ENCODE results near the gene ATP10A.

DNA sequence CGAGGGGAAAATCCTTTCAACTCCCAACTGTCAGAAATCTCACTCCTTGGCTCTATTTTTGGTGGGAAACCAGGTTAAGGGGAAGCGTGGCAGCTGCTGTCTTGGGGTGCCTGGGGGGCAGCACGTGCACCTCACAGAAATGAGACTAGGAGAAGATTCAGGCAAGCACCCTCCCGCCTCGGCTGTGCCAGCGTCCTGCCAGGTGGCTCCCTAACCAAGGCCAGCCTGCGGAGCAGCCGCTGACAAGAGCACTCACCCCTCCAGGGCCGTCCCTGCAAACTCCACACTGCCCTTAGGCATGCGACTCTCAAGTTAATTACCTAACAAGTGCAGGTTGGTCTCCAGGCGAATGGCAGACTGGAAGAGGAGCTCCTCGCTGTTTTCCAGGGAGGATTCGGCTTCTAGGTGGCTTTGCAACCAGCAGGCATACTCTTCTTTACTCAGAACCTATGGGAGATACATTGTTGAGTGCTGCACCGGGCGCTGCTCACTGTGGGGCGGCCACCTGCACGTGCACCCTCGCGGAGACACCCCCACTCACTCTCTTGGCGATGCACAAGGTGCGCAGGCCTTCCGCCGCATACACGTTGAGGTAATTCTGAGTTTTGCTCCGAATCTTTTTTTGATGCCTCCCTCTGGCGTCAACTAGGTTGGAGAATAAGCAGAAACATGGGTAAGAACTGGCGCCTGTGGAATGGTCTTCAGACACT is 155.3 kb downstream of the ATP10A start:
- TF ChIP-seq, protein P1, sequence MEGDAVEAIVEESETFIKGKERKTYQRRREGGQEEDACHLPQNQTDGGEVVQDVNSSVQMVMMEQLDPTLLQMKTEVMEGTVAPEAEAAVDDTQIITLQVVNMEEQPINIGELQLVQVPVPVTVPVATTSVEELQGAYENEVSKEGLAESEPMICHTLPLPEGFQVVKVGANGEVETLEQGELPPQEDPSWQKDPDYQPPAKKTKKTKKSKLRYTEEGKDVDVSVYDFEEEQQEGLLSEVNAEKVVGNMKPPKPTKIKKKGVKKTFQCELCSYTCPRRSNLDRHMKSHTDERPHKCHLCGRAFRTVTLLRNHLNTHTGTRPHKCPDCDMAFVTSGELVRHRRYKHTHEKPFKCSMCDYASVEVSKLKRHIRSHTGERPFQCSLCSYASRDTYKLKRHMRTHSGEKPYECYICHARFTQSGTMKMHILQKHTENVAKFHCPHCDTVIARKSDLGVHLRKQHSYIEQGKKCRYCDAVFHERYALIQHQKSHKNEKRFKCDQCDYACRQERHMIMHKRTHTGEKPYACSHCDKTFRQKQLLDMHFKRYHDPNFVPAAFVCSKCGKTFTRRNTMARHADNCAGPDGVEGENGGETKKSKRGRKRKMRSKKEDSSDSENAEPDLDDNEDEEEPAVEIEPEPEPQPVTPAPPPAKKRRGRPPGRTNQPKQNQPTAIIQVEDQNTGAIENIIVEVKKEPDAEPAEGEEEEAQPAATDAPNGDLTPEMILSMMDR (conservative IDR thresholded peaks at IDR 0.05): no peak
- TF ChIP-seq ZFX (IDR thresholded peaks at IDR 0.05): no peak
